ENCODE measurements around the gene IQSEC1.

DNA sequence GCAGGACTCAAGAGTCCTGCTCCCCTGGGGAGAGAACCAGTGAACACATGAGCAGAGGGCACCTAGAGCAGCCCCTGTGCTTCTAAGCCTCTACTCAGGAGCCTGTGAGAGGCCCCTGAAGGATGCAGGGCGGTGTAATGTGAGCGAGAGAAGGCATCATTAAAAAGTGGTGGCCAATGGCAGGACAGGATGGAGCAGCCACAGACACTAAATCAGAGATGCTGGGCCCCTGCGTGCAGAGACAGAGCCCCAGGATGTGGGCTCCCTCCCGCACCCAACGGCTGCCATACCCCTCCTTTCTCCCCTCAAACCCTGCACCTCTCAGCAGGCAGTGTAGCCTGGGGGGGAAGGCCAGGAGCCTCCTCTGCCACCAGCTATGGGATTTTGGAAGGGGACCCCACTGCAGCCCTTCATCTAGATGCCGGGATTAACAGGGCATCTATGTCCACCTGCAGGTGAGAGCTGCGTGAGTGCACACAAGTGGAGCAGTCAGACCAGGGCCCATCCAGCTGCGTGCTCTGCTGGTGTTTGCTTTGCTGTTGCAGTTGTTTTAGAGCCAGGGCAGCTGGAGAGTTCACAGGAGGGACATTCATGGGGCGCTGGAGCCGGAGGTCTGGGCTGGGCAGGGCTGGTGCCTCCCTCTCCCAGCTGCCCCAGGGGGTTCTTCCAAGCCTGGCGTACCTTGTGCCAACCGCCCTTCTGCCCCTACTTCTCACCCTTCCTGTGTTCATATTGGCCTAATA, 5.1 kb upstream of the IQSEC1 start:
- TF ChIP-seq, protein P1, sequence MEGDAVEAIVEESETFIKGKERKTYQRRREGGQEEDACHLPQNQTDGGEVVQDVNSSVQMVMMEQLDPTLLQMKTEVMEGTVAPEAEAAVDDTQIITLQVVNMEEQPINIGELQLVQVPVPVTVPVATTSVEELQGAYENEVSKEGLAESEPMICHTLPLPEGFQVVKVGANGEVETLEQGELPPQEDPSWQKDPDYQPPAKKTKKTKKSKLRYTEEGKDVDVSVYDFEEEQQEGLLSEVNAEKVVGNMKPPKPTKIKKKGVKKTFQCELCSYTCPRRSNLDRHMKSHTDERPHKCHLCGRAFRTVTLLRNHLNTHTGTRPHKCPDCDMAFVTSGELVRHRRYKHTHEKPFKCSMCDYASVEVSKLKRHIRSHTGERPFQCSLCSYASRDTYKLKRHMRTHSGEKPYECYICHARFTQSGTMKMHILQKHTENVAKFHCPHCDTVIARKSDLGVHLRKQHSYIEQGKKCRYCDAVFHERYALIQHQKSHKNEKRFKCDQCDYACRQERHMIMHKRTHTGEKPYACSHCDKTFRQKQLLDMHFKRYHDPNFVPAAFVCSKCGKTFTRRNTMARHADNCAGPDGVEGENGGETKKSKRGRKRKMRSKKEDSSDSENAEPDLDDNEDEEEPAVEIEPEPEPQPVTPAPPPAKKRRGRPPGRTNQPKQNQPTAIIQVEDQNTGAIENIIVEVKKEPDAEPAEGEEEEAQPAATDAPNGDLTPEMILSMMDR (IDR thresholded peaks at IDR 0.05) = no peak
- no peak for TF ChIP-seq POLR2AphosphoS5 (IDR thresholded peaks at IDR 0.05)
- TF ChIP-seq POLR2A (IDR thresholded peaks at IDR 0.05) = no peak

All from sigmoid colon (tissue), 4 donors.